RWPE2 (cell line): Measurements from ENCODE around the gene PDC.

ENCODE experiments used
- ATAC-seq: fragments of 200-7000 bp; cut with Tn5 transposase; 3 replicates; pipeline ENCODE4 v1.9.1; 2021; ENCODE audit warnings: low read depth
- DNase-seq: peaks from one replicate; pipeline ENCODE4 v3.0.0-alpha.2; 2020; ENCODE audit warnings: low spot score
- H3K27ac ChIP-seq: fragments of 450-650 bp; 2 replicates; pipeline ENCODE4 v1.5.1; 2017; ENCODE audit warnings: mild to moderate bottlenecking; ENCODE audit not compliant: poor library complexity, severe bottlenecking
- H3K27me3 ChIP-seq: fragments of 250-450 bp; sonication (Bioruptor Pico); 2 replicates; pipeline ENCODE4 v1.5.1; 2021; ENCODE audit warnings: mild to moderate bottlenecking, moderate library complexity; ENCODE audit not compliant: insufficient read depth, poor library complexity, severe bottlenecking
- H3K36me3 ChIP-seq: fragments of 250-450 bp; sonication (Bioruptor Pico); 2 replicates; pipeline ENCODE4 v1.5.1; 2020; ENCODE audit warnings: low read depth, mild to moderate bottlenecking, moderate library complexity
- H3K4me1 ChIP-seq: fragments of 250-450 bp; sonication (Bioruptor Pico); 2 replicates; pipeline ENCODE4 v1.5.1; 2021; ENCODE audit warnings: mild to moderate bottlenecking, moderate library complexity; ENCODE audit not compliant: insufficient read depth, poor library complexity, severe bottlenecking
- H3K4me3 ChIP-seq: fragments of 250-450 bp; sonication (Bioruptor Pico); 2 replicates; pipeline ENCODE4 v1.5.1; 2021; ENCODE audit warnings: mild to moderate bottlenecking, moderate library complexity; ENCODE audit not compliant: severe bottlenecking
- H3K9me3 ChIP-seq: fragments of 250-450 bp; sonication (Bioruptor Pico); 2 replicates; pipeline ENCODE4 v1.5.1; 2021; ENCODE audit warnings: mild to moderate bottlenecking, moderate library complexity; ENCODE audit not compliant: severe bottlenecking
- CTCF ChIP-seq: fragments of 450-650 bp; IDR thresholded peaks from one replicate; pipeline ENCODE4 v1.5.1; 2017; ENCODE audit warnings: mild to moderate bottlenecking, moderate library complexity; ENCODE audit not compliant: poor library complexity, severe bottlenecking

PDC gene

DNA sequence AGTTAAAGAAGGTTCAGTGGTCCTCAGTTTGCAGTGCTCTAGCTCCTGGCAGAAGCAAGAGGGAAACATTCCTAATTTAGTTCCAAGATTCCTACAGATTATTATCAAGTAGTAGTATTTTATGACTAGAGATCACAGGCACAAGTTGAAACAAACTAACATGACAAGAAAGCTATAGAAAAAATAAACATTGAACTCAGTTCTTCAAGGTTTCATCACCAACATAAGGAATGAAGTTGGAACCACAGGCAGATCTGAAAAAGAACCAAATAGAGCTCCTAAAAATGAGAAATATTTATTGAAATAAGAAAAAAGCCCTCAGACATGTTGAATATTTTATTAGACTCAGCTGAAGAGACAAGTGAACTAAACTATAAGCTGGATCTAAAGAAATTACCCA lies 40.6 kb downstream of the PDC start:
- H3K36me3 ChIP-seq, result peaks cover 37% of the 10 kb centered on the region
- H3K4me3 ChIP-seq, result no peak overlapping the region
- ATAC-seq (no peak), DNase-seq (no peak)
- no peaks in the 10 kb centered on the region for H3K27me3 ChIP-seq
- TF ChIP-seq CTCF, result no peak
- no peaks in the 10 kb centered on the region for H3K4me1 ChIP-seq
- no peaks in the 10 kb centered on the region for H3K9me3 ChIP-seq
- no peak overlapping the region for H3K27ac ChIP-seq

GRCh38 chr1:186418503-186418902 lies 42.4 kb downstream of the PDC start:
- DNase-seq (no peak), ATAC-seq (no peak)
- H3K4me1 ChIP-seq, result no peaks in the 10 kb centered on the region
- no peaks in the 10 kb centered on the region for H3K9me3 ChIP-seq
- TF ChIP-seq CTCF, result no peak
- peaks cover 43% of the 10 kb centered on the region for H3K36me3 ChIP-seq
- no peak overlapping the region for H3K27ac ChIP-seq
- H3K4me3 ChIP-seq, result no peak overlapping the region
- H3K27me3 ChIP-seq, result no peaks in the 10 kb centered on the region

- Histone ChIP-seq H3K4me1 (no peaks in the 10 kb centered on the region), H3K27me3 (no peaks in the 10 kb centered on the region), H3K36me3 (peaks cover 67% of the 10 kb centered on the region), H3K4me3 (no peak overlapping the region), H3K27ac (no peak overlapping the region), H3K9me3 (no peaks in the 10 kb centered on the region)
- ATAC-seq (no peak), DNase-seq (no peak)
- no peak for TF ChIP-seq CTCF
These were observed 47.6 kb downstream of the PDC start for GRCh38 chr1:186413319-186413718.

GRCh38 chr1:186409091-186409490 lies 51.8 kb downstream of the PDC start:
- DNase-seq, result no peak
- H3K4me1 ChIP-seq, result no peaks in the 10 kb centered on the region
- TF ChIP-seq CTCF, result no peak
- H3K36me3 ChIP-seq, result peaks cover 92% of the 10 kb centered on the region
- no peaks in the 10 kb centered on the region for H3K27me3 ChIP-seq
- no peak overlapping the region for H3K4me3 ChIP-seq
- no peak for ATAC-seq
- no peak overlapping the region for H3K27ac ChIP-seq
- no peaks in the 10 kb centered on the region for H3K9me3 ChIP-seq

DNA sequence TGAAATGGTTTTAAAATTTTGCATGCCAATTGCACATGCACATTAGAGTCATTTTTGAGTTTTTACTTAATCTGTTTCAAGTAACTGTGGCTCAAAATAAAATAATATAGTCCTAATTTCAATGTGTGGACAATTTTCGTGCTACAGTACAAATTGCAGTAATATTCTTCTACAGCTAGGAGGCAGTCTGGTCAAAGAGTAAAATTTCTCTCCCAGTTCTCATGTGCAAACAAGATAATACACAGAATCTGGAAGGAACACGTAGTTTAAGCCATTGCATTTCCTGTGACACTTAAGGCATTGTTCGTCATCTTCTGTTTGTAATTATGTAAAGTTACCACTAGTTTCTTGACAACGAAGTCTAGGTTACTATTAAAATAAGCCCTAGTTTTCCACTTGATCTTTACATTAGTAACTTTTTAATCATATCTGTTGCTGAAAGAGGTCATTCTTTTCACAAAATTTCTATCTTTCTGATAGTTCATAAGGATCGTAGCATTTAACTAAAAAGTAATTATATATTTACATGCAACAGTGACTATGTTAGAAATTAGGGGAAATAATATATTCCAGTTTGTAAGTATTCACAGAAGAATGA lies 56.4 kb downstream of the PDC start:
- no peak overlapping the region for H3K4me3 ChIP-seq
- H3K9me3 ChIP-seq, result no peaks in the 10 kb centered on the region
- no peaks in the 10 kb centered on the region for H3K4me1 ChIP-seq
- H3K27me3 ChIP-seq, result no peaks in the 10 kb centered on the region
- no peak for ATAC-seq
- DNase-seq, result no peak
- H3K27ac ChIP-seq, result no peak overlapping the region
- H3K36me3 ChIP-seq, result peaks cover 86% of the 10 kb centered on the region
- peak; percentile 82 for TF ChIP-seq CTCF
